Nephron progenitor cell (in vitro differentiated cells): ENCODE data around the gene PHF19.

Experiments used
- DNase-seq: peaks from one replicate; pipeline ENCODE4 v3.0.0; 2021
- H3K27ac Mint-ChIP-seq: 2 replicates; pipeline ENCODE4 v1.8.0; 2021; ENCODE audit warnings: mild to moderate bottlenecking, moderate library complexity, mixed read lengths
- H3K27me3 Mint-ChIP-seq: 2 replicates; pipeline ENCODE4 v1.8.0; 2021; ENCODE audit warnings: mild to moderate bottlenecking, low read depth, mixed read lengths; ENCODE audit not compliant: poor library complexity
- H3K36me3 Mint-ChIP-seq: 2 replicates; pipeline ENCODE4 v1.8.0; 2021; ENCODE audit warnings: low read depth, mixed read lengths
- H3K4me1 Mint-ChIP-seq: 2 replicates; pipeline ENCODE4 v1.8.0; 2021; ENCODE audit warnings: mixed read lengths
- H3K4me3 Mint-ChIP-seq: 2 replicates; pipeline ENCODE4 v1.8.0; 2021; ENCODE audit warnings: mild to moderate bottlenecking, moderate library complexity, mixed read lengths
- H3K9me3 Mint-ChIP-seq: 2 replicates; pipeline ENCODE4 v1.8.0; 2021; ENCODE audit warnings: mild to moderate bottlenecking, moderate library complexity, mixed read lengths
- CTCF ChIP-seq: fragments of 200-600 bp; sonication (generic); IDR thresholded peaks from 2 replicates; pipeline ENCODE4 v1.5.0; 2021; ENCODE audit warnings: antibody characterized with exemption

The PHF19 gene

DNA sequence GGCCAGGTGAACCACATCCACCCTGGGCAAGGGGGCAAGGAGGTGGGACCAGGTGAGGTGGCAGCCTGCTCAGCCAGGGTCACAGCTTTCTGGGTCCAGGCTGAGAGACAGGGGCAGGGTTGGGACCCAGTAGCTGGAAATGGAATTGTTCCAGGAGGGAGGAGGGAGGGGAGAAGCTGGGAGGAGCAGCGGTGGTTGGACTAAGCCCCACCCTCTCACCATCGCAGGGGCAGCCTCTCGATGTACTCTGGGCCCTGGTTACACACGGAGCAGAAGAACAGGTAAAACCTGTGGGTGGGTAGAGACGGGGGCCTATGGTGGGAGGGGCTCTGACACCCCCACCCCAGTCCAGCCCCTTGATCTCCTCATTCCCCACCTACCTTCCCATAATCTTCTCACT, 11.2 kb downstream of the PHF19 start:
- peak overlapping the region; percentile 97 for H3K27ac Mint-ChIP-seq
- H3K36me3 Mint-ChIP-seq = peaks cover 23% of the 10 kb centered on the region
- peaks cover 49% of the 10 kb centered on the region for H3K4me1 Mint-ChIP-seq
- peaks cover 12% of the 10 kb centered on the region for H3K27me3 Mint-ChIP-seq
- no peak for DNase-seq
- TF ChIP-seq CTCF = no peak
- peak overlapping the region; percentile 55 for H3K4me3 Mint-ChIP-seq
- H3K9me3 Mint-ChIP-seq = no peaks in the 10 kb centered on the region

- Mint-ChIP-seq H3K9me3 (no peaks in the 10 kb centered on the region), H3K4me1 (peaks cover 51% of the 10 kb centered on the region), H3K27ac (peak overlapping the region; percentile 97), H3K4me3 (peak overlapping the region; percentile 55), H3K36me3 (peaks cover 28% of the 10 kb centered on the region), H3K27me3 (peaks cover 12% of the 10 kb centered on the region)
- DNase-seq = peak; percentile 33
- TF ChIP-seq CTCF = no peak
These were observed 11.8 kb downstream of the PHF19 start for GRCh38 chr9:120865176-120865575.

DNA sequence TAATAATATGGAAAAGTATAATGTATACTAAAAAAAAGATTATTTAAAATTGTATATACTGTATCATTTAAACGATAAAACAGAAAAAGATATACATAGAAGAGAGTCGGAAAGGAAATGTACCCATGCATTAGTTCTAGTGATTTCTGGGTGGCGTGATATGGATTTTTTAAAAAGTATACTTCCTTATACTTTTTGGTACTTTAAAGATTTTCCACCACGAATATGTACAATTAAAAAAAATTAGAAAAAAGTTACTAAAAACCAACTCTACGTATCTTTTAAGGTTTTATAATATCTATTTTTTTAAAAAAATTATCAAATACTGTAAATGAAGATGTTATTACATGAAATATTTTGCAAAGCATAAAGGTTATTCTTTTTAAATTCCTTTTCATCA, 12.3 kb downstream of the PHF19 start:
- peaks cover 10% of the 10 kb centered on the region for H3K27me3 Mint-ChIP-seq
- no peak for DNase-seq
- no peak overlapping the region for H3K27ac Mint-ChIP-seq
- no peak overlapping the region for H3K4me3 Mint-ChIP-seq
- peaks cover 54% of the 10 kb centered on the region for H3K4me1 Mint-ChIP-seq
- TF ChIP-seq CTCF = no peak
- H3K9me3 Mint-ChIP-seq = no peaks in the 10 kb centered on the region
- peaks cover 33% of the 10 kb centered on the region for H3K36me3 Mint-ChIP-seq

DNA sequence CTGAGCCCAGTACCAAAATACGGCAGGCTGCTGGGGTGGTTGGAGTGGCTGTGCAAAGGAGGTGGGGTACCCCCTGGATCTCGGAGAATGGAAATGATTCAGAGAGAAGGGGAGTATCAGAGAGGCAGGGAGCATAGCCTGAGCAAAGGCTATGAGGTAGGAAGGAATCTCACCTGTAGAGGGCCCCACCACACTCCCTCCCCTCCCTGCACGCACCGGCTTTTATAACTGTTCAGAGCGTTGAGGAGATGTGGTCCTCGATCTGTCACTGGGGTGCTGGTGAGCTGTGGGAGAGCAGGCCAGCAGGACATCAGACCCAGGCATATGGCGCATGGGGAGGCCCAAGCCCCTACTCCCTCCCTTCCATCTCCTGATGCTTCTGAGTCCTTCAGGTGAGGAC, 13.2 kb downstream of the PHF19 start:
- DNase-seq = no peak
- Mint-ChIP-seq H3K4me1 (peaks cover 55% of the 10 kb centered on the region), H3K27me3 (peaks cover 7% of the 10 kb centered on the region), H3K27ac (no peak overlapping the region), H3K36me3 (peaks cover 36% of the 10 kb centered on the region), H3K4me3 (no peak overlapping the region), H3K9me3 (no peaks in the 10 kb centered on the region)
- TF ChIP-seq CTCF = no peak

- H3K36me3 Mint-ChIP-seq = peaks cover 39% of the 10 kb centered on the region
- DNase-seq = no peak
These were observed 14.5 kb downstream of the PHF19 start for GRCh38 chr9:120862452-120862851.

More at GRCh38 chr9:120862452-120862851, 14.5 kb downstream of the PHF19 start:
- H3K4me3 Mint-ChIP-seq = no peak overlapping the region
- H3K4me1 Mint-ChIP-seq = peaks cover 53% of the 10 kb centered on the region
- H3K27ac Mint-ChIP-seq = no peak overlapping the region
- H3K9me3 Mint-ChIP-seq = no peaks in the 10 kb centered on the region
- peaks cover 7% of the 10 kb centered on the region for H3K27me3 Mint-ChIP-seq
- TF ChIP-seq CTCF = no peak
